Iris pigment epithelial cell (primary cell): ENCODE results near the gene RAD9A.
A peak's percentile ranks its signal among the peaks of the same experiment; 100 is the strongest.
"Not testable (repeated sequence)": the region's sequence is repeated elsewhere in the genome, so short reads cannot be mapped to it uniquely, and the experiment has no call there.

Experiments
- DNase-seq: peaks from one replicate; pipeline ENCODE4 v3.0.0-alpha.2; 2011; ENCODE audit warnings: low read depth

Gene RAD9A

GRCh38 chr11:67410984-67411784, 19.4 kb downstream of the RAD9A start:
- DNase-seq: no peak

GRCh38 chr11:67411785-67412152, 20.0 kb downstream of the RAD9A start:
- no peak for DNase-seq

GRCh38 chr11:67412495-67413179, 20.9 kb downstream of the RAD9A start:
- no peak for DNase-seq

DNA sequence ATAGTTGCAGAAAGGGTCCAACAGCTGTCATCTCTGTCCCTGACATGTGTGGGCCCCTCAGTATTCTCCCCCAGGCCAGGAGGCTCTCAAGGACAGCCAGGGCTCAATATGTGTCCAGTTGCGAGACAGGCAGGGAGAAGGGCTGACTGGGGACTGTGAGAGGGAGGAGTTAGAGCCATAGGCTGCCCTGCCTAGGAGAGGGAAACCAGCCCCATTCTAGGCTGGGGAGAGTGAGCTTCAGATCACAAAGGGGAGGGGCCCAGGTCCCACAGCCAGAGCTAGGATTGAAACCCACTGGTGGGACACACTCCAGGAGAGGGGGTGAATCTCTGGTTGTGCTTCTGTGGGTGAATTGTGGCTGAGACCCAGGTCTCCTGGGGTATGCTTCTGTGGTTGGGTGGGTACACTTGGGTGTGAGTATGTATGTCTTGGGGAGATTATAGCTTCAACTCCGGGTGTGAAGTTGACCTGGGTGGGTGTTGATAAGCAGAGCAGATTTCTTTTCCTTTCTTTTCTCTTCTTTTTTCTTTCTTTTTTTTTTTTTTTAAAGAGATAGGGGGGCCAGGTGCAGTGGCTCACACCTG, 21.6 kb downstream of the RAD9A start:
- no peak for DNase-seq

- DNase-seq: no peak
Observed at GRCh38 chr11:67415501-67416304, 23.9 kb downstream of the RAD9A start, which contains the start of gene CARNS1. CARNS1 (plus strand) TSS chr11:67415678; CDS start chr11:67416200, 522 bp downstream.

DNA sequence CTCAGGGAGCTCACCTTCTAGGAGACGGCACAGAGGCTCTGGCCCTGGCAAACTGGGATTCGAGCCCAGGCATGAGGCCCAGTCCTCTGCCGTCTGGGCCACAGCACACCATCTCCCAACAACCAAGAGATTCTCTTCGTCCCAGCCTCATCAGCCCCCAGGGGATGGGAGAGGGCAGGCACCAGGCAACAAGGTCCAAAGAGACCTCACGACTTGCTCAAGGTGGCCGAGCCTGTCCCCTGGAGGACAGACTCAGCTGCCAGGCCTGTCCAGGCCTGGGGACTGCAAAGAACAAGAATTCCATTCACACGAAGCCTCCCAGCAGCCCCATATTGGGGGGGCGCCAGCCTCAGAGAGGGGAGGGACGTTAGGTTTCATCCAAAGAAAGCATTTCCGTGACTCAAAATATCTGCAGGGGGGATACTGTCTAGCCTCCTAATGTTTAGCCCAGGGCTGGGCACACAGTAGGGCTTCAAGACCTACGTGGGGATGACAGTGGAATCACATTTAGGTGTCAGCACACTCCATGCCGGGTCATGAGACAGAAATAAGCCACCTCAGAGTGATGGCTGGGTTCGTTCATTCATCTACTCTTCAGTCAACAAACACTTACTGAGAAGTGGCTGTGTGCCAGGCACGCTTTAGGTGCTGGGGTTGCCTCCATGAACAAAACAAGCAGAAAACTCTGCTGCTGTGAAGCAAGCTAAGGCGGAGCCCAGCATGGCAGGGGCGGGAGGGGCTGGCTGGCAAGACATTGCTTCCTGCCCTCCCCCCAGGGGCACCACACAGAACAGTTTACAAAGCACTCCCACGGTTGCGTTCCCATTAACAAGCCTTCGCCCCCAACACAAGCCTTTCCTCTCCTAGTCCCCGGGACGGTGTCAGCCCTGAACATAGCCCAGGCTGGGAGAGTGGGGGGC, 24.9 kb downstream of the RAD9A start:
- DNase-seq: peak; percentile 29

- DNase-seq: no peak
Observed at GRCh38 chr11:67417425-67417824, 25.6 kb downstream of the RAD9A start.

DNA sequence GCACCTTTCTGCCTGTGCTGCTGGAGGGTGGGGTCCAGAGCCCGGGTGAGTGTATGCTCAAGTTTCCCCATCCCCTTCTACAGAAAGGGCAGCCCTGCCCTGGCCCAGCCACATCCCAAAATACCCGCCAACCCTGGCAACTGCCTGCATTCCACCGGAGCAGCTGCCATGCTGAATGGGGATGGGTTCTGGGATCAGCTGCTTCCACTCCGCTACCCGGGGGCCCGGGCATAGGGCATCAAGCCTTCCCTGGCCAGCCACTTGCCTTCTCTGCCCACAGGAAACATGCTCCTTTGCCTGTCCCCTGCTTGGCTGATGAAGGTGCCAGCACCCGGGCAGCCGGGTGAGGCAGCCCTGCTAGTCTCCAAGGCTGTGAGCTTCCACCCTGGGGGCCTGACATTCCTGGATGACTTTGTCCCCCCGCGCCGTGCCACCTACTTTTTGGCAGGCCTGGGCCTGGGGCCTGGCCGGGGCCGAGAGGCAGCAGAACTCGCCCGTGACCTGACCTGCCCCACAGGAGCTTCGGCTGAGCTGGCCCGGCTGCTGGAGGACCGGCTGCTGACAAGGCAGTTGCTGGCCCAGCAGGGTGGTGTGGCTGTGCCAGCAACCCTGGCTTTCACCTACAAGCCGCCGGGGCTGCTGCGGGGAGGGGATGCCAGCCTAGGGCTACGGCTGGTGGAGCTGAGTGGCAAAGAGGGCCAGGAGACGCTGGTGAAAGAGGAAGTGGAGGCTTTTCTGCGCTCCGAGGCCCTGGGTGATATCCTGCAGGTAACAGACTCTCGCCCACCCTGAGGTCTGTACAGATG, 26.9 kb downstream of the RAD9A start:
- DNase-seq: no peak

DNA sequence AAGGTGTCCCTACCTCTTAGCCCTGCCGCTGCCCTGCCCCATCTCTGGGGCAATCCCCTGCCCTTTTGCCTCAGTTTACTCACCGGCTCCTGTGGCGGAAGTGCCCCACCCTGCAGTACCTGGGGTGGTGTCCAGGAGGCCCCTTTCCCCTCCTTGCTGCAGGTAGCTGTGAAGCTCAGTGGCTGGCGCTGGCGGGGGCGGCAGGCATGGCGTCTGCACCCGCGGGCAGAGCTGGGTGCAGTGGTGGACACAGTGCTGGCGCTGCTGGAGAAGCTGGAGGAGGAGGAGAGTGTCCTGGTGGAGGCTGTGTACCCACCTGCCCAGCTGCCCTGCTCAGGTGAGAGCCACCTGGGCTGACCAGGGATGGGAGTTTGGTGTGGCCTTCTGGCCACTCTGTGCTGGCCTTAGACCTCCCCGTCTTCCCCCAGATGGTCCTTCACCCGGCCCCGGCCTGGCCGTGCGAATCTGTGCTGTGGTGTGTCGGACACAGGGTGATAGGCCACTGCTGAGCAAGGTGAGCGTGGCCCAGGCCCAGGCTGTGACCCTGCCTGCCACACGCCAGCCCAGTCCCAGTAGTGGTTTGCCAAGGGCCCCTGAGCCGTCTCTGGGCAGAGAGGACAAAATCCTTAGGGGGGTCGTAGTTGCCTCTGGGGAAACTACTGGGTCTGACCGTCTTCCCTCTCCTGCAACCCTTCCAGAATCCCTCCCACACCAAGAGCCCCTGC, 27.7 kb downstream of the RAD9A start:
- DNase-seq: no peak

DNA sequence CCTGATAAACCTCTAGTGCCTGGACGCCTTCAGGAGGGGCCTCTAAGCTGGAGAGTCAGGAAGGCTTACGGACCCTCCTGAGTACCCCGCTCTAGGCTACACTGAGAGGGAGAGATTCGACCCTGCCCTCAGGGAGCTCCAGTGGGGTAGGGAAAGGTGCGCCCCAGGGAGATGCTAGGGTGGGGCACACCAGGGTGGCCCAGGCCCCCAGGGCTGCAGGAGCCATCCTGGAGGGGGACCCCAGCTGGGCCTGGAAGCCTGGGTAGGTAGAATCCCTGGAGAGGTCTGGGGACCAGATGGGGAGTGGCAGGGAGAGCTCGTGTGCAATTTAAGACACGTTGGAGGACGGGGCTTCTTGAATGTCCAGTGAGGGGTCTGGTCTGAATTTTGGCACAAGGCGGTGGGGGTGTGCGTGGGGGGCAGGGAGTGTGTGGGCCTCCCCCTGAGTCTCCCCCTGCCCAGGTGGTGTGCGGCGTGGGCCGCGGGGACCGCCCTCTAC, 28.4 kb downstream of the RAD9A start:
- DNase-seq: no peak

DNA sequence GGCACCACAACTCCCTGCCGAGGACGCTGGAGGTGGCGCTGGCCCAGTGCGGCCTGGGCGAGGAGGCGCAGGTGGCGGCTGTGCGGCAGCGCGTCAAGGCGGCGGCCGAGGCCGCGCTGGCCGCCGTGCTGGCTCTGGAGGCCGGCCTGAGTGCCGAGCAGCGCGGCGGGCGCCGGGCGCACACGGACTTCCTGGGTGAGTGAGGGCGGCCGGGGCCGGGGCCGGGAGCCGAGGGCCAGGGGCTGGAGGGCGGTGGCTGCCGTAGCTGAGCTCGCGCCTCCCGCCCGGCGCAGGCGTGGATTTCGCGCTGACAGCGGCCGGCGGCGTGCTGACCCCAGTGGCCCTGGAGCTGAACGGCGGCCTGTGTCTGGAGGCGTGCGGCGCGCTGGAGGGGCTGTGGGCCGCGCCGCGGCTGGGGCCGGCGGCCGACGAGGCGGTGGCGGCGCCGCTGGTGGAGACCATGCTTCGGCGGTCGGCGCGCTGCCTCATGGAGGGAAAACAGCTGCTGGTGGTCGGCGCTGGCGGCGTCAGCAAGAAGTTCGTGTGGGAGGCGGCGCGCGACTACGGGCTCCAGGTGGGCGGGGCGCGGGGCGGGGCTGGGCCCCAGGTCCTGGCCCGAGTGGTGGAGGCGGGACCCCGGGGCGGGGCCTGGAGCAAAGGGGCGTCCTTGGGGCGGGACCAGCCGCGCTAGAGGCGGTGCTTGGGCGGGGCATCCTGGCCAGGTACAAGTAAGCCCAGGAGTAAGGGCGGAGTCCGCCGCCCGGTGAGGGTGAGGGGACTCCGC, 29.1 kb downstream of the RAD9A start:
- peak; percentile 89 for DNase-seq

- no peak for DNase-seq
Observed at GRCh38 chr11:67421430-67422031, 29.7 kb downstream of the RAD9A start.

DNA sequence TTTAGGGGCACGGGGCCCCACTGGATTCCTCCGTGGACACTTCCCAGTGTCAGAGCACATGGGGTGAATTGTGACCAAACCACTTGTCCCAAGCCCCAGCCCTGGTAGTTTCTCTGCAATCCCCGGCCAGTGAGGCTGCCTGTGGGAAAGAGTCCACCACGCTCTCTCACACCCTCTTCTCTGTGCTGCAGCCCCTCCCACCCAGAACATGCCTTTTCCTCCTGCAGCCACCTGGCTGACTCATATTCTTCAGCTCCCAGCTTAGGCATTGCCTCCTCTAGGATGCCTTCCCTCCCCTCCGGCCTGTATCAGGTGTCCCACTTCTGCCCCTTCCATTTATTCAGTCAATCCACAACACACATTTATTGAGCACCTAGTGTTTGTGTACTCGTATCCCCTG, 31.1 kb downstream of the RAD9A start:
- DNase-seq: no peak

GRCh38 chr11:67423466-67423865, 31.7 kb downstream of the RAD9A start:
- DNase-seq: no peak

DNA sequence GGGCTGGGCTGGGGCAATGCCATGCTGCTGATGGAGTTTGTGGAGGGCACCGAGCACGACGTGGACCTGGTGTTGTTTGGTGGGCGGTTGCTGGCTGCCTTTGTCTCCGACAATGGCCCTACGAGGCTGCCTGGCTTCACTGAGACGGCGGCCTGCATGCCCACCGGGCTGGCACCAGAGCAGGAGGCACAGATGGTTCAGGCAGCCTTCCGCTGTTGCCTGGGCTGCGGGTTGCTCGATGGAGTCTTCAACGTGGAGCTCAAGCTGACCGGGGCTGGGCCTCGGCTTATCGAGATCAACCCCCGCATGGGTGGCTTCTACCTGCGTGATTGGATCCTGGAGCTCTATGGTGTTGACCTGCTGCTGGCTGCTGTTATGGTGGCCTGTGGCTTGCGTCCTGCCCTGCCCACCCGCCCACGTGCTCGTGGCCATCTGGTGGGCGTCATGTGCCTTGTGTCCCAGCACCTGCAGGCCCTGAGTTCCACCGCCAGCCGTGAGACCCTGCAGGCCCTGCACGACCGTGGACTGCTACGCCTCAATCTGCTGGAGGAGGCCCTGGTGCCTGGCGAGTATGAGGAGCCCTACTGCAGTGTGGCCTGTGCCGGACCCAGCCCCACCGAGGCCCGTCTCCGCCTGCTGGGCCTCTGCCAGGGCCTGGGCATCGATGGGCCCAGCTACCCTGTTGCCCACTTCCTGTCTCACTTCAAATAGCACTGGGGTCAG, 32.3 kb downstream of the RAD9A start:
- no peak for DNase-seq

- DNase-seq: not testable (repeated sequence)
Observed at GRCh38 chr11:67427364-67427859, 35.6 kb downstream of the RAD9A start.
